RWPE2 (cell line): Measurements from ENCODE around the gene BRD1.

Source experiments
- ATAC-seq: fragments of 200-7000 bp; cut with Tn5 transposase; 3 replicates; pipeline ENCODE4 v1.9.1; 2021; ENCODE audit warnings: low read depth
- DNase-seq: peaks from one replicate; pipeline ENCODE4 v3.0.0-alpha.2; 2020; ENCODE audit warnings: low spot score
- H3K27ac ChIP-seq: fragments of 450-650 bp; 2 replicates; pipeline ENCODE4 v1.5.1; 2017; ENCODE audit warnings: mild to moderate bottlenecking; ENCODE audit not compliant: poor library complexity, severe bottlenecking
- H3K27me3 ChIP-seq: fragments of 250-450 bp; sonication (Bioruptor Pico); 2 replicates; pipeline ENCODE4 v1.5.1; 2021; ENCODE audit warnings: mild to moderate bottlenecking, moderate library complexity; ENCODE audit not compliant: insufficient read depth, poor library complexity, severe bottlenecking
- H3K36me3 ChIP-seq: fragments of 250-450 bp; sonication (Bioruptor Pico); 2 replicates; pipeline ENCODE4 v1.5.1; 2020; ENCODE audit warnings: low read depth, mild to moderate bottlenecking, moderate library complexity
- H3K4me1 ChIP-seq: fragments of 250-450 bp; sonication (Bioruptor Pico); 2 replicates; pipeline ENCODE4 v1.5.1; 2021; ENCODE audit warnings: mild to moderate bottlenecking, moderate library complexity; ENCODE audit not compliant: insufficient read depth, poor library complexity, severe bottlenecking
- H3K4me3 ChIP-seq: fragments of 250-450 bp; sonication (Bioruptor Pico); 2 replicates; pipeline ENCODE4 v1.5.1; 2021; ENCODE audit warnings: mild to moderate bottlenecking, moderate library complexity; ENCODE audit not compliant: severe bottlenecking
- H3K9me3 ChIP-seq: fragments of 250-450 bp; sonication (Bioruptor Pico); 2 replicates; pipeline ENCODE4 v1.5.1; 2021; ENCODE audit warnings: mild to moderate bottlenecking, moderate library complexity; ENCODE audit not compliant: severe bottlenecking
- TF ChIP-seq, protein P1 (sequence below): fragments of 450-650 bp; IDR thresholded peaks from one replicate; pipeline ENCODE4 v1.5.1; 2017; ENCODE audit warnings: mild to moderate bottlenecking, moderate library complexity; ENCODE audit not compliant: poor library complexity, severe bottlenecking

Gene BRD1

DNA sequence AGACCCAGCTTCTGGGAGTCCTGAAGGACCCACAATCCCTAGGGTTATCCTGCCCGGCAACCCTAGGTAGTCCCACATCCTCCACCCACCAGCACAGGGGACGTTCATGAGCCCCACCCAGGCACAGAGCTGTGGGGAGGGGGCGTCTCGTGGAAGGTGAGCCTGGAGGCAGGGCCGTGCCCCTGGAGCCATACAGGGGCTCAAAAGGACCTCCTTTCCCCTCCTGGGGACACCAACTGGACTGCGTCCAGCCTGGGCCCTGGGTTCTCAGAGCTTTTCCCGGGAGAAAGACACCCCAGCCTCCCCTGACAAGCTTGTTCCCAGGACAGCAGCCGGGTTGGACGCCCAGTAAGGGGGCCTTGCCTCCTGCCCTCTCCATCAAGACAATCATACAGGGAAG lies 78.4 kb downstream of the BRD1 start:
- ATAC-seq (no peak), DNase-seq (no peak)
- Histone ChIP-seq H3K9me3 (peaks cover 3% of the 10 kb centered on the region), H3K27me3 (no peaks in the 10 kb centered on the region), H3K4me3 (no peak overlapping the region), H3K27ac (no peak overlapping the region), H3K36me3 (no peaks in the 10 kb centered on the region), H3K4me1 (no peaks in the 10 kb centered on the region)
- TF ChIP-seq, protein P1, sequence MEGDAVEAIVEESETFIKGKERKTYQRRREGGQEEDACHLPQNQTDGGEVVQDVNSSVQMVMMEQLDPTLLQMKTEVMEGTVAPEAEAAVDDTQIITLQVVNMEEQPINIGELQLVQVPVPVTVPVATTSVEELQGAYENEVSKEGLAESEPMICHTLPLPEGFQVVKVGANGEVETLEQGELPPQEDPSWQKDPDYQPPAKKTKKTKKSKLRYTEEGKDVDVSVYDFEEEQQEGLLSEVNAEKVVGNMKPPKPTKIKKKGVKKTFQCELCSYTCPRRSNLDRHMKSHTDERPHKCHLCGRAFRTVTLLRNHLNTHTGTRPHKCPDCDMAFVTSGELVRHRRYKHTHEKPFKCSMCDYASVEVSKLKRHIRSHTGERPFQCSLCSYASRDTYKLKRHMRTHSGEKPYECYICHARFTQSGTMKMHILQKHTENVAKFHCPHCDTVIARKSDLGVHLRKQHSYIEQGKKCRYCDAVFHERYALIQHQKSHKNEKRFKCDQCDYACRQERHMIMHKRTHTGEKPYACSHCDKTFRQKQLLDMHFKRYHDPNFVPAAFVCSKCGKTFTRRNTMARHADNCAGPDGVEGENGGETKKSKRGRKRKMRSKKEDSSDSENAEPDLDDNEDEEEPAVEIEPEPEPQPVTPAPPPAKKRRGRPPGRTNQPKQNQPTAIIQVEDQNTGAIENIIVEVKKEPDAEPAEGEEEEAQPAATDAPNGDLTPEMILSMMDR: no peak

DNA sequence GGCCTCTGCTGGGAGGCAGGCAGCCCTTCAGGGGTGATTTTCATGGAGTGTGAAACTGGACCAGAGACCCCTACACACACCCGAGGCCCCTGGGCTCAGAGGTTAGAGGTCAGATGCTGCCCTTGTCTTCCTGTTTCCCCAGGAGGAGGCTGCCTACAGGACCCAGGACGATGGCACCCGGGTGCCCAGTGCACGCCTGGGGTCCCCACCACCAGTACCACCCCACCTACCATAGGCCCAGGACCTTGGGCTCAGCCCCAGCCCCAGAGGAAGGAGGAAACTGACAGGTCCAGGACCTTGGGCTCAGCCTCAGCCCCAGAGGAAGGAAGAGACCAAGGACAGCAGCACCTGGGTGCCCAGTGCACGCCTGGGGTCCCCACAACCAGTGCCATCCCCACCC lies 79.2 kb downstream of the BRD1 start:
- DNase-seq: no peak
- H3K36me3 ChIP-seq: no peaks in the 10 kb centered on the region
- no peak overlapping the region for H3K4me3 ChIP-seq
- peaks cover 3% of the 10 kb centered on the region for H3K9me3 ChIP-seq
- no peak for ATAC-seq
- H3K4me1 ChIP-seq: no peaks in the 10 kb centered on the region
- TF ChIP-seq, protein P1: no peak
- no peak overlapping the region for H3K27ac ChIP-seq
- H3K27me3 ChIP-seq: no peaks in the 10 kb centered on the region

DNA sequence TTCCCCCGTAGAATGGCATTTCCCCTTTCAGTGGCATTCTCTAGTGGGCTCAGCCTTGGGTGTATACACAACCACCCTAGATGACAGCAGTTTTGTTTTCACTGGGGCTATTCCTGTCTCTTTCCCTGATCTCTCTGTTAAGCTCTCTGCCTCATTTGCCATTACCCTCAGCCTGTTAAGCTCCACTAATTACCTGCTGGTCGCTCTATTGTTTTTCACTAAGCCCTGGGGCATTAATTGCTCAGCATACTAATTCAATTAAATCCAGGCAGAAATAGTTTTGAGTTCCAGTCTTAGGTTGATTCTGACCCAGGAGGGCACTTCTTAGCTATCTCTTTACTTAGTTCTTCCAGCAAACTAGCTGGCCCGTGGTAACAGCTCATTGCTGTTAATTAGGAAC lies 80.0 kb downstream of the BRD1 start:
- Histone ChIP-seq H3K9me3 (peaks cover 3% of the 10 kb centered on the region), H3K36me3 (no peaks in the 10 kb centered on the region), H3K4me1 (no peaks in the 10 kb centered on the region), H3K27me3 (no peaks in the 10 kb centered on the region), H3K4me3 (no peak overlapping the region), H3K27ac (no peak overlapping the region)
- no peak for DNase-seq
- TF ChIP-seq, protein P1: no peak
- no peak for ATAC-seq

DNA sequence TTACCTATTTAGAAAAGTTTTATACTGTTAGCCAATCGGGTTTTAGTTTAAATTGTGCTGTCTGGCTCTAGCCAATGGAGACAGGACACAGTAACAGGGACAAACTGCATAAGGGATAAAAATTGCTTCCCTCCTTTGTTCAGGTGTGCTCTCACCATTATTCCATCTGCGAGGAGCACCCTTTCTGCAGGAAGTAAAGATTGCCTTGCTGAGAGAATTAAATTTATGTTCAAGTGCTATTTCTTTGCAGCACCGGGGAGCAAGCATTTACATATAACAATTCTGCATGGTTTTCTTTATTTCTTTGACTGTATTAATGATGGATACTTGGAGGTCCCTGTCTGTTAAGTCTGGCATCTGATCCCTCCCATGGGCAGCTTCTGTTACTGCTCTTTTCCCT lies 80.5 kb downstream of the BRD1 start:
- DNase-seq (no peak), ATAC-seq (no peak)
- Histone ChIP-seq H3K36me3 (no peaks in the 10 kb centered on the region), H3K27me3 (no peaks in the 10 kb centered on the region), H3K4me1 (no peaks in the 10 kb centered on the region), H3K27ac (no peak overlapping the region), H3K9me3 (peaks cover 3% of the 10 kb centered on the region), H3K4me3 (no peak overlapping the region)
- TF ChIP-seq, protein P1: no peak

DNA sequence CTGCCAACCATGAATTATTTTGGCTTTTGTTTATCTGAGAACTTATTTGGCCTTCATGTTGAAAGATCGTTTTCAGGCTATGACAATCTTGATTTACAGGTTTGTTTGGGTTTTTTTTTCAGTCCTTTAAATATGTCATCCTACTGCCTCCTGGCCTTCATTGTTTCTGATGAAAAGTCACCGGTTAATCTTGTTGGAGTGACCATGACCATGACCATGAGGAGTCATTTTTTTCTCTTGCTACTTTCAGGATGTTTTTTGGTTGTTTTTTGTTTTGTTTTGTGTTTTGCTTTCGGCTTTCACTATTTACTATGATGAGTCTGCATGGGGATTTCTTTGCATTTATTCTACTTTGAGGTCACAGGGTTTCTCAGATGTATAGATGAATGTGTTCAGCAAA lies 81.6 kb downstream of the BRD1 start:
- no peaks in the 10 kb centered on the region for H3K36me3 ChIP-seq
- no peak overlapping the region for H3K27ac ChIP-seq
- ATAC-seq (no peak), DNase-seq (no peak)
- peaks cover 3% of the 10 kb centered on the region for H3K9me3 ChIP-seq
- TF ChIP-seq, protein P1: no peak
- H3K4me3 ChIP-seq: no peak overlapping the region
- H3K27me3 ChIP-seq: no peaks in the 10 kb centered on the region
- H3K4me1 ChIP-seq: no peaks in the 10 kb centered on the region
